HepG2 (cell line): ENCODE results near the gene CHD9NB. TPM values are rescaled to one million over a fixed set of nuclear protein-coding genes. Genes with fewer than 3 reads are reported as not detected.
A peak's percentile ranks its signal among the peaks of the same experiment; 100 is the strongest.

Experiments used
- ARHGAP35 ChIP-seq: sonication (generic); formaldehyde crosslinking; IDR thresholded peaks from 2 replicates; pipeline ENCODE4 v1.9.0; 2022; ENCODE audit warnings: mild to moderate bottlenecking, inconsistent platforms, moderate library complexity, missing genetic modification reagents, borderline replicate concordance
- BCL3 ChIP-seq: sonication (generic); formaldehyde crosslinking; IDR thresholded peaks from 2 replicates; pipeline ENCODE4 v1.5.1; 2020; ENCODE audit warnings: mild to moderate bottlenecking, missing genetic modification reagents, moderate library complexity
- FOXO1 ChIP-seq: sonication (generic); formaldehyde crosslinking; IDR thresholded peaks from 2 replicates; pipeline ENCODE4 v1.4.0; 2020; ENCODE audit warnings: missing genetic modification reagents
- HNRNPH1 ChIP-seq: fragments of 200-400 bp; formaldehyde crosslinking; optimal IDR thresholded peaks from 2 replicates; pipeline ENCODE3; 2017; ENCODE audit warnings: mild to moderate bottlenecking, low read depth, low read length
- KDM5A ChIP-seq: fragments of 200-600 bp; sonication (generic); IDR thresholded peaks from 2 replicates; pipeline ENCODE4 v1.7.0; 2018; ENCODE audit warnings: antibody characterized with exemption, mild to moderate bottlenecking, low read length, borderline replicate concordance
- KDM5B ChIP-seq: sonication (generic); formaldehyde crosslinking; IDR thresholded peaks from 2 replicates; pipeline ENCODE4 v1.4.0; 2020; ENCODE audit warnings: missing genetic modification reagents, mild to moderate bottlenecking, borderline replicate concordance
- NCOA1 ChIP-seq: sonication (generic); formaldehyde crosslinking; IDR thresholded peaks from 2 replicates; pipeline ENCODE4 v1.9.0; 2021; ENCODE audit warnings: missing genetic modification reagents
- NFKB2 ChIP-seq: sonication (generic); formaldehyde crosslinking; IDR thresholded peaks from 2 replicates; pipeline ENCODE4 v1.4.0; 2020; ENCODE audit warnings: missing genetic modification reagents, borderline replicate concordance
- PAX8 ChIP-seq: sonication (generic); formaldehyde crosslinking; IDR thresholded peaks from 2 replicates; pipeline ENCODE4 v1.8.0; 2022; ENCODE audit warnings: mild to moderate bottlenecking, missing genetic modification reagents, borderline replicate concordance
- RELA ChIP-seq: sonication (generic); formaldehyde crosslinking; IDR thresholded peaks from 2 replicates; pipeline ENCODE4 v1.4.0; 2020; ENCODE audit warnings: missing genetic modification reagents
- RERE ChIP-seq: IDR thresholded peaks from 2 replicates; pipeline ENCODE4 v1.6.1; 2016; ENCODE audit warnings: low read depth, missing genetic modification reagents, missing compliant biosample characterization
- SALL2 ChIP-seq: sonication (generic); formaldehyde crosslinking; IDR thresholded peaks from 2 replicates; pipeline ENCODE4 v1.8.1; 2023; ENCODE audit warnings: mild to moderate bottlenecking, missing genetic modification reagents, inconsistent platforms
- STAG1 ChIP-seq: sonication (generic); formaldehyde crosslinking; IDR thresholded peaks from 2 replicates; pipeline ENCODE4 v1.4.0; 2020; ENCODE audit warnings: missing genetic modification reagents
- TGIF2 ChIP-seq: IDR thresholded peaks from 2 replicates; pipeline ENCODE4 v1.6.1; 2016; ENCODE audit warnings: control low read depth, missing compliant biosample characterization
- TMF1 ChIP-seq: sonication (generic); formaldehyde crosslinking; IDR thresholded peaks from 2 replicates; pipeline ENCODE4 v1.8.1; 2022; ENCODE audit warnings: low read depth, missing genetic modification reagents
- ZNF275 ChIP-seq: sonication (generic); formaldehyde crosslinking; IDR thresholded peaks from 2 replicates; pipeline ENCODE4 v1.8.0; 2022; ENCODE audit warnings: missing genetic modification reagents, mild to moderate bottlenecking, inconsistent platforms, borderline replicate concordance
- ZNF557 ChIP-seq: sonication (generic); formaldehyde crosslinking; IDR thresholded peaks from 2 replicates; pipeline ENCODE4 v1.4.0; 2020; ENCODE audit warnings: missing genetic modification reagents
- ZNF660 ChIP-seq: sonication (generic); formaldehyde crosslinking; IDR thresholded peaks from 2 replicates; pipeline ENCODE4 v1.5.1; 2020; ENCODE audit warnings: mild to moderate bottlenecking, low read depth, missing genetic modification reagents, borderline replicate concordance
- ZNF775 ChIP-seq: sonication (generic); formaldehyde crosslinking; IDR thresholded peaks from 2 replicates; pipeline ENCODE4 v1.4.0; 2020; ENCODE audit warnings: missing genetic modification reagents, mild to moderate bottlenecking, moderate library complexity, borderline replicate concordance
- ZNF83 ChIP-seq: sonication (generic); formaldehyde crosslinking; IDR thresholded peaks from 2 replicates; pipeline ENCODE4 v1.4.0; 2020; ENCODE audit warnings: missing genetic modification reagents, mild to moderate bottlenecking, borderline replicate concordance
- polyA plus RNA-seq, 8 experiments: library from polyadenylated mRNA; depleted of rRNA in 3 of 8; stranded (reverse) in 7 of 8; unstranded in 1 of 8; fragments of >200 nt; fragmentation: Illumina TruSeq in 4 of 8; extraction: Trizol in 4 of 8; gene quantifications; 2 replicates each; pipeline versions ENCODE4 v1.2.1 to v1.2.3, GENCODE V29; 2011 to 2016; ENCODE audit warnings: low read depth in 4 of 8, missing spikeins in 1 of 8, mixed read lengths in 1 of 8; ENCODE audit not compliant: insufficient read depth in 1 of 8
- total RNA-seq, 5 experiments: library from RNA; depleted of rRNA; stranded (reverse); fragments of >200 nt; fragmentation: Illumina TruSeq; extraction: Trizol; gene quantifications; 2 replicates each; pipeline ENCODE4 v1.2.3, GENCODE V29; 2016; ENCODE audit warnings: low read depth in 1 of 5

CHD9NB gene
- total and polyA plus RNA-seq, 2 of the 13 experiments (the other 11 are each of a cell fraction or from before 2014, with no cell fraction given), result 0.17 to 0.18 TPM

GRCh38 chr16:53055541-53056391, 3.1 kb upstream of the CHD9NB start (continued):
- TF ChIP-seq NFKB2, result no peak
- TF ChIP-seq ARHGAP35, result no peak
- 0 out of 2 replicates have a peak, but pooled peaks have one; percentile 9 for TF ChIP-seq ZNF557 (CRISPR knock-in tag)
- no peak for TF ChIP-seq FOXO1 (CRISPR knock-in tag)
- TF ChIP-seq RERE (CRISPR knock-in tag), result no peak
- TF ChIP-seq HNRNPH1, result no peak
- no peak for TF ChIP-seq BCL3 (CRISPR knock-in tag)
- TF ChIP-seq KDM5B (CRISPR knock-in tag), result 0 out of 2 replicates have a peak, but pooled peaks have one; percentile 12
- no peak for TF ChIP-seq RELA (CRISPR knock-in tag)
- TF ChIP-seq STAG1 (CRISPR knock-in tag), result no peak; the same call in 1 of the 2 replicates
- no peak for TF ChIP-seq TMF1 (CRISPR knock-in tag)
- TF ChIP-seq ZNF660 (CRISPR knock-in tag), result no peak
- no peak for TF ChIP-seq PAX8 (CRISPR knock-in tag)
- TF ChIP-seq ZNF275, result no peak
- no peak for TF ChIP-seq SALL2 (CRISPR knock-in tag)
- peak; percentile 16; the same call in 1 of the 2 replicates for TF ChIP-seq KDM5A
- TF ChIP-seq NCOA1 (CRISPR knock-in tag), result peak; percentile 84; the same call in 1 of the 2 replicates
- TF ChIP-seq TGIF2, result peak; percentile 76
- no peak for TF ChIP-seq ZNF83 (CRISPR knock-in tag)
- TF ChIP-seq ZNF775 (CRISPR knock-in tag), result no peak
